Measurements from ENCODE around the gene AUP1. TPM values are rescaled to one million over a fixed set of nuclear protein-coding genes. Genes with fewer than 3 reads are reported as not detected.

AUP1 gene
- total RNA-seq, 2 donors from 2014 or later: 76.3 to 88.9 TPM

- Histone ChIP-seq H3K4me1 (ENCODE audit: control insufficient read depth, insufficient read depth, low read length) (no peaks in the 10 kb centered on the region), H3K27ac (ENCODE audit: low read depth, low read length) (no peak overlapping the region), H3K4me3 (ENCODE audit: low read length) (peak overlapping the region; percentile 75), H3K27me3 (ENCODE audit: control insufficient read depth, insufficient read depth, low read length, poor library complexity, severe bottlenecking) (peaks cover 96% of the 10 kb centered on the region), H3K9ac (ENCODE audit: extremely low read depth, low read length, poor library complexity, severe bottlenecking) (no peak overlapping the region), H3K9me3 (ENCODE audit: control insufficient read depth, low read length) (no peaks in the 10 kb centered on the region), H3K36me3 (ENCODE audit: control insufficient read depth, insufficient read depth, low read length) (peaks cover under 1% of the 10 kb centered on the region)
- Mint-ChIP-seq H3K4me1 (peaks cover 32% of the 10 kb centered on the region), H3K4me3 (peak overlapping the region; percentile 51), H3K27me3 (ENCODE audit: insufficient read depth) (peaks cover 100% of the 10 kb centered on the region), H3K9me3 (no peaks in the 10 kb centered on the region), H3K27ac (no peak overlapping the region), H3K36me3 (ENCODE audit: low read depth) (peaks cover 9% of the 10 kb centered on the region)
- peak; percentile 50 for DNase-seq
- WGBS, 2 experiments (ENCODE audit: insufficient coverage in 1 of 2, insufficient read length in 1 of 2): 37 to 43% methylated on average over 12 to 15 of the region's 15 CpGs
- no peak for TF ChIP-seq CTCF (conservative IDR thresholded peaks at IDR 0.05)
Measured at GRCh38 chr2:74499940-74500577, 29.4 kb downstream of the AUP1 start.

- Histone ChIP-seq H3K27ac (ENCODE audit: low read depth, low read length) (no peak within 1 kb of the TSS), H3K4me1 (ENCODE audit: control insufficient read depth, insufficient read depth, low read length) (no peaks in the 10 kb centered on the region), H3K27me3 (ENCODE audit: control insufficient read depth, insufficient read depth, low read length, poor library complexity, severe bottlenecking) (peaks cover 89% of the 10 kb centered on the region), H3K4me3 (ENCODE audit: low read length) (peak within 1 kb of the TSS; percentile 75), H3K9ac (ENCODE audit: extremely low read depth, low read length, poor library complexity, severe bottlenecking) (peak within 1 kb of the TSS; percentile 12), H3K9me3 (ENCODE audit: control insufficient read depth, low read length) (no peaks in the 10 kb centered on the region), H3K36me3 (ENCODE audit: control insufficient read depth, insufficient read depth, low read length) (peaks cover under 1% of the 10 kb centered on the region)
- 0 to 3% methylated on average over 24 to 65 of the region's 65 CpGs for WGBS, 2 experiments (ENCODE audit: insufficient coverage in 1 of 2, insufficient read length in 1 of 2)
- Mint-ChIP-seq H3K4me1 (peaks cover 32% of the 10 kb centered on the region), H3K4me3 (peak within 1 kb of the TSS; percentile 51), H3K27me3 (ENCODE audit: insufficient read depth) (peaks cover 95% of the 10 kb centered on the region), H3K36me3 (ENCODE audit: low read depth) (peaks cover 3% of the 10 kb centered on the region), H3K27ac (no peak within 1 kb of the TSS), H3K9me3 (no peaks in the 10 kb centered on the region)
- no peak for TF ChIP-seq CTCF (conservative IDR thresholded peaks at IDR 0.05)
- peak; percentile 84 for DNase-seq
Measured at GRCh38 chr2:74499267-74499939, 30.1 kb downstream of the AUP1 start, which contains the start of gene LBX2. LBX2 (minus strand) TSS chr2:74499603; CDS start chr2:74499537, 66 bp downstream.

GRCh38 chr2:74498500-74499266 is 30.8 kb downstream of the AUP1 start:
- peaks cover 88% of the 10 kb centered on the region for H3K27me3 Mint-ChIP-seq (ENCODE audit: insufficient read depth)
- peak overlapping the region; percentile 75 for H3K4me3 ChIP-seq (ENCODE audit: low read length)
- H3K9ac ChIP-seq (ENCODE audit: extremely low read depth, low read length, poor library complexity, severe bottlenecking): peak overlapping the region; percentile 12
- H3K36me3 ChIP-seq (ENCODE audit: control insufficient read depth, insufficient read depth, low read length): peaks cover 7% of the 10 kb centered on the region
- H3K27me3 ChIP-seq (ENCODE audit: control insufficient read depth, insufficient read depth, low read length, poor library complexity, severe bottlenecking): peaks cover 82% of the 10 kb centered on the region
- no peak overlapping the region for H3K27ac Mint-ChIP-seq
- no peak for DNase-seq
- H3K27ac ChIP-seq (ENCODE audit: low read depth, low read length): no peak overlapping the region
- TF ChIP-seq CTCF (conservative IDR thresholded peaks at IDR 0.05): no peak
- no peaks in the 10 kb centered on the region for H3K9me3 ChIP-seq (ENCODE audit: control insufficient read depth, low read length)
- WGBS, 2 experiments (ENCODE audit: insufficient coverage in 1 of 2, insufficient read length in 1 of 2): 2 to 3% methylated on average over 33 to 41 of the region's 41 CpGs
- peaks cover 8% of the 10 kb centered on the region for H3K36me3 Mint-ChIP-seq (ENCODE audit: low read depth)
- peak overlapping the region; percentile 51 for H3K4me3 Mint-ChIP-seq
- H3K4me1 Mint-ChIP-seq: peaks cover 26% of the 10 kb centered on the region
- H3K9me3 Mint-ChIP-seq: no peaks in the 10 kb centered on the region
- H3K4me1 ChIP-seq (ENCODE audit: control insufficient read depth, insufficient read depth, low read length): no peaks in the 10 kb centered on the region

All from endodermal cell (in vitro differentiated cells).